Stimulated activated CD4-positive, alpha-beta T cell treated with anti-CD3 and anti-CD28 coated beads, TNF-alpha, amount 100 ng/mL, for 24 hours (primary cell): ENCODE data around the gene FGF1.

Experiments used
- DNase-seq, 3 experiments: peaks; one replicate each; pipeline ENCODE4 v3.0.0-alpha.2; 2020; ENCODE audit warnings: low read depth in 3 of 3

Gene FGF1

DNA sequence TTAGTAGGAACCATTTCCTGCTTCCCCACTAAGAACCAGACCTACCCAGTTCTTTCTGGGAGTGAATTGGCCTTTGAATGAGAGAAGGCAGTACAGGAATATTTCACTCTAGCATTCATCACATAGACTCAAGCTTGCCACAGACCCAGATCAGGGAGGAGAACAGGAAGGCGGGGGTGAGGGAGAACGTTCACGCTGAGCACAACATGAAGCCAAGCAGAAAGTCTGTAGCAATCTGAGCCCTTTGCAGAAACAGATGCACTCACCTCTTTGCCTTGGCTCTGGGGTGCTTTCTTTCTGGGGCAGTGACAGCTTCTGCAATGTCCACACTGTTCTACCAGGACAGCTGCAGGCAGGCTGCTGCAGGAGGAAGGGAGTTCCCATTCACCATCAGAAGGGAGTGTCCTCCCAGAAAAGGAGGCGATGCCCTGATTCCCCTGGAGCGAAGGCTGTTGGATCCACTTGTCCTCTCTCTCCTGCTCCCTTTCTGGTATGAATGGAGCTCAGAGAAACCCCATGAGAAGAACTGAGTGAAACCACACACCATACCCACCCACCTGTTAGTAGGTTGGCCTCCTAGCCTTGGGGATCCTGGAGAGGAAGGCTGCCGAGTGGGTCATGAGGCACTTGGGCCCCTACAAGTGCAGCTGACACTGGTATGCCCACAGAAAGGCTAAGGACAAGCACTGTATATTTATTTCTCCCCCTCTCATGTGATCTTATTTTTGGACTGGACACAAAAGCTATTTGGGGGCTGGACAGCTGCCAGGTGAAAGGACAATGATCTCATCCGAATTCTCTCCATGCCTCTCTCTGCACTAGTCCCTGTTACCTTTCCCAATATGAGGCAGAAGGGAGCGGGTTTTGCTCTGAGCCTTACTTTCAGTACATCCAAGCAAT is 11.7 kb upstream of the FGF1 start:
- DNase-seq: no peak

DNA sequence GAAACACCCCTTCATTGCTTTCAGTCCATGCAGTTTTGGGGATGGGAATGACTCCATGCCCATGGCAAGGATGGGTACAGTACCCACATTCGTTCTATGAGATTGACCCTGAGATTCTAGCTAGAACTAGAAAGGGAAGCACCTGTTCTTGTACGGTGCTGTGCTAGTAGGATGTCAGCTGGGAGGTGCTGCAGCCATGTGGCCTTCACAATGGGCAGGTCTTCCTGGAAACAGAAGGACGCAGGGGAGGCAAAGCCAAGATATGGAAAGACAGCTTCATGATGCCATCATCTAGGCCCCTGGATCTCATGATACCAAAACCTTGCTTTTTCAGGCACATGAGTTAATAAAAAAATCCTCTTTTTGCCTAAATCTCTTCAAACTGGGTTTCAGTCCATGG is 10.5 kb upstream of the FGF1 start:
- DNase-seq: no peak

DNA sequence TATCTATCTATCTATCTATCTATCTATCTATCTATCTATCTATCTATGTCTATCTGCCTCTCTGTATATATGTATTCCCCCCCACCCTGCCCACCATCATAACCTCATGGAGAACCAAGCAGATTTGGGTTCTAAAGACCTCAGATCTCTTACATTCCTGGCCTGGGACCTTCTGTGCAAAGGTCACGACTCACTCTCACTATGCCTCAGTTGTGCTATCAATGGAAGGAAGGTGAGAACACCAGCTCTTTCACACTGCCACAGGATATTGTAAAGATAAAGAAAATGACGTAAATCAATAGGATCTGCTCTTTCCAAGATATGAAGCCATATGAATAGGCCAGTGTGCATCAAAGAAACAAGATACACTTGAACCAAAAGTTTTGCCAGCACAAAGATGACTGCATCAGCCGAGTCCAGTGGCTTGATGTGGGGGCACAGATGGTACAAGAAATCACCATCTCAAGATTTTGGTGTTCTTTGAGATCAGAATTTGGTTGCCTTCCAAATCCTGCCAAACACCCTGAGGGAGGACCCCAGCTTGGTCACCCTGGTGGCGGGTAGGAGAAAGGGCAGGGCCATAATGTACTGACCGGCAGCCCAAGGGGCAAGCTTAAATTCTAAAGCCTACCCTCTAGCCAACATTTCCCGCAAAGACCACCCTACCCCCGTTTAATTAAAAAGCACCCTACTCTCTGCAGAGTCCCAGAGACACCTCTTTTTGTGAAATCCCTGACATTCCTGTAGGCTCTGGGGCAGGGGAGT is 8.4 kb upstream of the FGF1 start:
- DNase-seq: no peak

DNA sequence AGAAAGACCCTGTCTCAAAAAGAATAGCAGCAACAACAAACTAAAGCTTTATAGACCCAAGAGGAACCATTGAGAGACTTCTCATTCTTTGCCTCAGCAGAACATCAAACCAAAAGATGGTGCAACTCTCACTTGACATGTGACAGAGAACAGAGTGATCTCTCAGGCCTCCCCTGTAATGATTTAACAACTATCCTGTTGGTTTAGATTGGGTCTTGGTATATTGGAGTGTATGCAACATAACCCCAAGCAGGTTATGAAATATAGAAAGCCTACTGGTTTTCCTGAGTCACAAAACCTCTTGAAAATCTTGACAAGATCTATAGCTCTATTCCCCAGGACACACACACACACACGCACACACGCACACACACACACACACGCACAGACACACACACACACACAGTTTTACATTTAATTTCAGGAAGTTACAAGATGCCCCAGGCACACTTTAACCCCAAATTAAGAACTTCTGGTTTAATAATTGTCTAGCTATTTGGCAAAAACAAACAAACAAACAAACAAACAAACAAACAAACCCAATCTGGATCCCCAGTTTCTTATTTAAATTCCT is 6.5 kb upstream of the FGF1 start:
- no peak for DNase-seq

DNA sequence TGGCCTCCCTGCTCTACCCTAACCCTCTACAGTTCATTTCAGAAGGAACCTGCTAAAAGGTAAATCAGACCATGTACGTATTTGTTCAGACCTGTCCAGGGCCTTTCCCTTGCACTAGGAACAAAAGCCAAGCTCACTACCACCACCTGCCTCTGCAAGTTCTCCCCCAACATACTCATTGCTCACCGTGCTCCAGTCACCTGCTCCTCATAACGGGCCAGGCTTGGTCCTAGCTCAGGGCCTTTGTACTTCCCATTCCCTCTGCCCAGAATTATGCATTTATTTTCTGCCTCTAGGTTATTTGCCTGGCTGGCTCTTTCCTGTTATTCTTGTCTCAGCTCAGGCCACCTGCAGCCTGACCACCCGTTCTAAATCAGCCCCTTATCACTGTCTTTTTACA is 4.8 kb upstream of the FGF1 start:
- DNase-seq: no peak

DNA sequence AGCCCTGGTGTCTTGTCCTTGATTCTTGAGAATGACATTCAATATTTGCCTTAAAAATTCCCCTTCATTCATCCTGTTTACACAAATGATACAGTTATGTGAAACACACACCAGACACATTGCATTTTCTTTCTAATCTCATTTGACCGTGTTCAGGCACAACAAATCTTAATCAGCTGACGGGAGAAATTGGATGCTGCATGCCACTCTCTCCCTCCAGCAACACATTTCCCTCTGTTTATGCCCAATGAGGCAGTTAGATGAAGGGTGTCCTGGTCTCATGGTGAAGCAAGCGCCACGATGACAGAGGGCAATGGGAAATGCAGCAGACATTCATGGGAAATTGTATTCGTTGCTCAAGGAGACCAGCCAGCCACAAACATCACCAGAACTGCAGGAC is 3.2 kb upstream of the FGF1 start:
- DNase-seq: no peak

DNA sequence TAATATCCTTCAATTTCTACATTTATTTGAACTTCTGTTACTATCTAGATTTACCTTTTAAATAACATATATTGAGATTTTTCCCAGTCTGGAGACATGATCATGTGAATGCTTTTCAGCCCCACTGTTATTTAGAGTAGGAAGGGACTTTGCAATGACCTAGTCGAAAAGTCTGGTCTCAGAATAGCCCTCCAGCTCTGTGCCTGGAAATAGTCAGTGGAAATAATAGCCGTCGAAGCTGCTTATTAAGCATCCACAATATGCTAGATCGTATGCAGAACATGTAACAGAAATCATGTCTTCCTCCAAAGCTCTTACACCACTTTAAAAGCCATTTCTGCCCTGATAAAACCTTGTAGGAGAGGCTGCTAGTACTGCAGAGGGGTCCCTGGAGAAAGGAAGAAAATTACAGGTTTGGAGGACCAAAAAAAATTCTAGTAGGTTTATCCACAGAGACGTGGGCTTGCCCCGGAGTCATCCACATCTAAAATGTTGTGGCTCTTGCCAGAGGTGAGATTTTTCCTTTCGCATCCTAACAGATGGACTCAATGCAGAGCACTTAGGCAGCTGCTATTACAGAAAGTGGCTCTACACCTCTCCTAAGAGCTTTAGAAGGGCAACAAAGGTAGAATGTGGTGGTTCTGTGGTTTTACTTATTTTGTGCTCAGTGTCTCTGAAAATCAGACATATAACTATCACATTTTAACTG is 2.5 kb upstream of the FGF1 start:
- DNase-seq: no peak

DNA sequence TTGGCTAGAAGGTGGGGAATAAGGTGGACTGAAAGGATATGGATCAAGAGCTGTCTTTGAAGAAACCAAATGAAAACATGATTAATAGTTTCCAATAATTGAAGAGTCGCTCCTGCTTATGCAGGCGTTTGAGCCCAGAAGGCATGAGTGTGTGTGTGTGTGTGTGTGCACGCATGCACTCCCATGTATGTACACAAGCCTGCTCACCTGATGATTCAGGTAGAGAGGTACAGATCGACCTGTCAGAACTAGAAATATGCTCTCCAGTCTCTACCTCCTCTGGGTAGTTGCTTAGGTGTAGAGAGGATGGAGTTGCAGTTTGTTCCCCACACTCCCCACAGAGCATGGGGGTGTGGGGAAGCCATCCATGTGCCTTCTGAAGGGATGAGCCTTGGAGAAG is 1.1 kb upstream of the FGF1 start:
- no peak for DNase-seq

DNA sequence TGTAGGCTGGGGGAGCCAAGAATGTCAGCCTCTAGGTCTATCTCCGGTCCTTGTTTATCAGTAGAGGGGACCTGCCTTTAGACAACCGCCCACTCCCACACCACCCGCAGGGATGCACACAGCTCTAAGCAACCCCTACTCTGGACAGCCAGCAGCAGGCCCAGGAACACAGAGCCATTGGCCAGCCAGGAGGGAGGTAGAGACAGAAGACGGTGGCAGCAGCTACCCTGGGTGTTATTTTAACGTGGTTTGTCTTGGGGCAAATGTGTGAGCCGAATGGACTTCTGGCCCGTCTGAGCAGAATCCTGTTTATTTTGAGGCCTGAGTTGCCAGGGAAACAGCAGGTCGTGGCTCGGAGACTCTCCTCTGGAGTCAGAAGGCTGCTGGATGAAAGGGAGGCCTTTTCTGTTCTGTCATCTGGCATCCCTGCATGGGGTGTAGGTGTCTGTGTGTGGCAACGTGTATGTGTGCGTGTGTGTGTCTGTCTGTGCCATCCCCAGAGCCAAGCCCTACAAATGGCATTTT is 382 bp upstream of the FGF1 start:
- DNase-seq: no peak

DNA sequence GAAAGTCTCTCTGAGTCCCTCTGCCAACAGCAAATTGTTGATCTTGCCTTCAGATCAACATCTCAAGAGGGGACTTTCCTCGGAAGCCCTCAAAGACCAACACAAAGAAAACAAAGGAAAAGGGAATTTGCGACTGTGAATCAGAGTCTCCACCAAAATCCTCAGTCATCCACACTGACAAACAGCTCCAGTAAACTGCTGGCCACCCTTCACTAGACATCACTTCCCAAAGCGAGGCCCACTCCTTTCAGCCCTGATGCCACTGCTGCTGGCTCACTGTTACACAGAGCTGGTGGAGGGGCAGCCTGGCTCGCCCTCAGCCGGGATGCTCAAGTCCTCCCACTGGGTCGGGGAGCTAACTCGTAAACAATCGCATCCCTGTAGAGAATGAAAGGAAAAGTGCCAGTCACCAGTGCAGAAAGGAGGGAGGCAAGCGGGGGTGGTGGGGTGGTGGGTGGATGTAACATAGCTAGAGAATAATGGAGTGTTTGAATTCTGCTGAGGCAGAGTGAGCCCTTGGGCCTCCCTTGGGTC is 1.3 kb downstream of the FGF1 start:
- no peak for DNase-seq

DNA sequence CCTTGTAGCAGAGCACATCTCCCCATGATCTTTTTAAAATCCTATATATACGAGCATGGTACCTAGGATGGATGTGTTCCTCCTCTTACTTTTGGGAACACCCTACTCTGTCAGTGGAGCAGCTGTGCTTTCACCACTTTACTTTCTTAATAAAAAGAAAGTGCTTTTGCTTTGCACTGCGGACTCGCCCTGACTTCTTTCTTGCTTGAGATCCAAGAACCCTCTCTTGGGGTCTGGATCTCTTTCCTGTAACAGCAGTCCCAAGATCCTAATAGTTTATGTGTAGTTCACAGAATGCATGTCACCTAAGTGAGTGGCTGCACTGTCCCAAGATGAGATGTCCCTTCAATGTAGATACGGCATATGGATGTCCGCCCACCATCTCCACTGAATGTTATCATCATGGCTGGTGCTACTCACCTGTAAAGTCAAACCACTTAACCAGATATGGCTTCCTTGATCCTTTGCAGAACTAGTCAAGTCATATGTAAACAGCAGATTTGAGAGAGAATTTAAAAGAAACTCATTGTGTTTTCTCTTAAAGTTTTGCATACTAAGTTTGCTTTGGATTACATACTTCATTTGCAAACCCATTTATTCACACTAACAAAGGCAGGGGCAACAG is 1.9 kb downstream of the FGF1 start:
- DNase-seq: no peak

DNA sequence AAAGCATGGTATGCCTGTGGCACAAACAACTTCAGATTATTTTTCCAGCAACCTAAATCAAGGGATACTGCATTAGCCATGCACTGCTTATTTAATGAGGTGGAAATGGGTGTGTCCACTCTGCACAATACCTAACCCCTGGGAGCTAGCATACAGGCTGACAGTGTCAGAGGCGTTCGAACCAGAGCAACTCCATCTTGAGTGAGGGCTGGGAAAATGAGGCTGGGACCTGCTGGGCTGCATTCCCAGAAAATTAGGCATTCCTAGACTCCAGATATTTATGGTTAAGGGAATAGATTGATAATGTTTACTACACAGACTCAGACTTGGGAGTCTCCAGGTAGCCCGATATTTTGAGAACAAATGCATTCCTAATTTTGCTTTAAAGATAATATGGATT is 2.8 kb downstream of the FGF1 start:
- no peak for DNase-seq

DNA sequence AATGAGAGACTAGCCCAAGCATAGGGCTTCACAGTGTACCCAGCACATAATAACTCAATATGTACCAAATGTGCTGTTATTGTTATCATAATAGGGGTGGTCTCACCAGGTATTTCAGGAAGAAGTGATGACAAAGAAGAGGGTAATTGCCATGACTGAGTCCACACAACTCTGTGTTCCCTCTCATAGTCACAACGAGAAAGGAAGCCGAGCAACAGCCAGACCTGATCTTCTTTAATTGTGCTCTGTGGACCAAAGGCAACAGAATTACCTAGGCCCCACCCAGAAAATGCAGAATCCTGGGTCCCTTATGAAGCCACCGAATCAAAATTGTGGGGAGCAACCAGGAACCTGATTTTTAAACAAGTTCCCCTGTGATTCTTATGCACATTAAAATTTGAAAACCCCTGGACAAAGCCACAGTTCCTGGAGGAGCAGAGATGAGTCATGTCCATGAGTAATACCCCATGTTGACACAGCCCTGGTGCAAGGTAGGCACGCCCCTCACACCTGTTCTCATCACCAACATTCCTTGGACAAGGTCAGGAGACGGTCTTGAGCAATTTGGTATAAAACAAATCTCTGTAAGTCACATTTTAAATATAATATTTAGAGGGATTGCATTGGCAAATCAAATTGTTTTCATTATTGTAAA is 5.2 kb downstream of the FGF1 start:
- DNase-seq: no peak

DNA sequence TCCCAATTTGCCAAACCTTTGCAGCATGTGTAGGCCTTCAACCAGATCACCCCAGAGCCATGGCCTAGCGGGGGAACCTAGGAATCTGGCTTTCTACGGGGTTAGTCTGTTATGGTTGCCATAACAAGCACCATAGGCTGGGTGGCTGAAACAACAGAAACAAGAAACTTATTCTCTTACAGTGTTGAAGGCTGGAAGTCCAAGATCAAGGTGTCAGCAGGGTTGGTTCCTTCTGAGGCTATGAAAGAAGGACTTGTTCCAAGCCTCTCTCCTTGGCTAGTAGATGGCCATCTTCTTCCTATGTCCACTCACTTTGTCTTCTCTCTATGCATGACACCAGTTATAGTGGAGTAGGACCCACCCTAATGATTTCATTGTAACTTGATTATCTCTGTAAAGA is 6.1 kb downstream of the FGF1 start:
- DNase-seq: no peak

DNA sequence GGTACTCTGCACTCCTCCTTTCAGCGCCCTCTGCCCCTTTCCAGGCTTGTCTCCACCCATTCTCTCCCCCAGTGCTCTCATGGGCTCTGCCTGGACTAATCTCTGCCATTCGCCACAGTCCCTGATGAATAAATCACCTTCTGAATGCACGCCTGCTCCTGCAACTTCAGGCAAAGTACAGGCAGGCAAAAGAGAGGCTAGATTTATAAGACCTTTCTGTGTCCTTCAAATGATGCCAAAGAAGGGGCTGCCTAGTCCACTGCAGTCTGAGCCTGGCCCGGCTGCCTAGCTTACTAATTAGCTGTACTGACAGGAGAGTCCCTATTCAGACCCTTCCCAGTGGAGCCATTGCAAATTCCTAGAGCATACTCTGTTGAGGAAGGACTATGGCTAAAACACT is 7.4 kb downstream of the FGF1 start:
- no peak for DNase-seq

DNA sequence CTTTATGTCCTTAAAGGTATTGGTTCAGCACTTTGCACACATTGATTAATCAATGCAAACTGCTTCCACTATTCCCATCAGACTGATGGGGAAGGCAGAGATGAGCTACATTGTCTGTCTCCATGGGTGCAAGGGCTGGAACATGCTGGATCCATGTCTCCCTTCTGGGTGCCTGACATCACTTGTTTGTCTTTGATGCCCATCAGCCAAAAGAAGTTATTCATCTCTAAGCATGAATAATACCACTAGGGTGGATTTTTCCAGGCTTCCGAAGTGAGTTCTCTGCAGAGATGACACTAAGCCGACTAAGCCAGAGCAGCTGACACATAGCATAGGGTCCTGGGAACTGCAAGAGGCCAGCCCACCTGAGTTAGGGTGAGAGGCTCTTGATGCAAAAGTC is 8.7 kb downstream of the FGF1 start:
- DNase-seq: no peak

DNA sequence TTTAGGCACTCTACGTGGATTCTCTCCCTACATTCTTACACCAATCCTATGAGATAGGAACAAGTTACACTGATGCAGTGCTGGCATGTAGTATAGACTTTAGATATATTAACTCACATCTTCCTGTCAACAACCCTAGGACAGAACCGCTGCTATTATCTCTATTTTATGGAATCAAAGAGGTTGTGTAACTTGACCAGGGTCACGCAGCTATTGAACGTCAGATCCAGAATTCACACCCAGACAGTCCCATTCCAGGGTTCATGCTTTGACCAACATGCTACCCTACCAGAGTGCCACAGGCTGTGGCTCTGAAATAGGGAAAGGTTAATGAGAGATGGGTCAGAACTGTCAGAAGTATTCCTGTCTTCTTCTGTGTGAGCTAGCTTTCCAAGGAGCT is 9.6 kb downstream of the FGF1 start:
- no peak for DNase-seq

DNA sequence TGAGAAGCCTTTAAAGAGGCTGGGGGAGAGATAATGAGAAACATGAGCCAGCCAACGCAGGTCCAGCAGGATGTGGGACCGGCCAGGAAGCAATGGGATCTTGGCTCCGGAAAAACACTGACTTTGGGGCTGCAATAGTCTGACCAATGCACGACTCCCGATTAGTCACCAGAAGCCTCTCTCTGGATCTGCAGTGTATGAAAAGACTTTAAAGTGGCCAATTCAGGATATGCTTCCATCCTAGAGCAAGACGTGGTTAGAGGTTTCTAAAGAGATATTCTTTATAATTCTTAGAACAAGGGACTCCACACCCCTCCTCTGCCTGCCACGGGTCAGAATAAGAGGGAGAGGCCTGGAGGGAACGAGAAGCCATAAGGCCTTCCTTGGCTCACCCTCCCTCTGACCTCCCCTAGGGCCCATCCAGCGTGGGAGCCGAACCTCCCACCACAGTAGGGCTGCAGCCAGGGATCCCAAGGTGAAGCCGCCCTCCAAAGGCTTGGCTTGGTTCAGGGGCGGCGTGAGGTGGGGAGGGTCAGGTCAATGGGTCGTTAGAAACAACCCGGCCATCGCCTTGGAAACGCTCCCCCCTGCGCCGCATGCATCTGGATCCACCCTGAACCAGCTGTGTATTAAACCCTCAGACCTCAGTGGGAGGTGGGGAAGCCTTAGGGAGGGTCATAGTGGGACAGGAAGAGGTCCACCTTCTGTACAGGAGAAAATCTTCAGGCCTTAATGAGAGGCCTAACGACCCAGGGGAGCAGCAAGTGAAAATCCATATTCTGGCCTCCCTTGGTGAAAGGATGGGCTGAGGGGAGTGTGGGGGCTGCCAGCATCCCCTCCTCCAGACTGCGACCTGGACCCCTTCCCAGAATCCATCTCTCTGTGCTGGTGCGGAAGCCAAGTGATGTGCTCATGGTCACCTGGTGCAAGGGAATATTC is 11.1 kb downstream of the FGF1 start:
- no peak for DNase-seq

DNA sequence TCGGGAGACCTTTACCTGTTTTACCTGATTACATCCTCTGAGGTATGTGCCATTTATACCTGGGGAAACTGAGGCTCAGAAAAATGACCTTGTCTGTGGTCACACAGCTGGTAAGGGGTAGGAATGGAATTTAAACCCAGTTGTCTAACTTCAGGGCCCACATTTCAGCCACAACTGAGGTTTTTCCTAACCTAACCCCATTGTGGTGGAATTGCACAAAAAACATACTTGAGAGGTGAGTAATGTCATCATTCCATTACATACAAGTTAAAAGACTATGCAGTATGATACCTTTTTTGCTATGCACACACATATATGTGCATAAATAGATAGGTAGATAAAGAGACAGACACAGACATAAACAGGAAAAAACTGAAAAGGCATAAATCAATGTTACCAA is 14.1 kb downstream of the FGF1 start:
- no peak for DNase-seq

DNA sequence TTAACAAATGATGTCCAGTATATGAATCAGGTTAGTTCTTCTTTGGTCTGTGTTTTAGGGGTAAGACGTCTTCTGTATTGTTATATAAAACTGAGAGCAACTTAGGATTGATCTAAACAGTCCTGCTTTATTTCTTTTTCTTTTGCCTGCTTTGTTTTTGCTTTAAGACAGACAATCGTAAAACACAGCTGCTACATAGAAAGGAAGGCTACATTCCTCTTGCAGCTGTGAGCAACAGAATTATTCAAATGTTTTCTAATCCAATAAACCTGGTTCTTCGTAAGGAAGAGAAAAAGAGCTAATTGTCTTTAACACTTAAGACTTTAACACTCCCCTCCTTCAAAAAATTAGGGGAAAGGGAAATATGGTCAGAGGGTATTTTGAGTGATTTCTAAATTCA is 14.6 kb downstream of the FGF1 start:
- no peak for DNase-seq
